ENCODE data around the gene JAML. TPM values are rescaled to one million over a fixed set of nuclear protein-coding genes. Genes with fewer than 3 reads are reported as not detected.

The JAML gene
- total RNA-seq, 1 experiment from 2014 or later = not detected

DNA sequence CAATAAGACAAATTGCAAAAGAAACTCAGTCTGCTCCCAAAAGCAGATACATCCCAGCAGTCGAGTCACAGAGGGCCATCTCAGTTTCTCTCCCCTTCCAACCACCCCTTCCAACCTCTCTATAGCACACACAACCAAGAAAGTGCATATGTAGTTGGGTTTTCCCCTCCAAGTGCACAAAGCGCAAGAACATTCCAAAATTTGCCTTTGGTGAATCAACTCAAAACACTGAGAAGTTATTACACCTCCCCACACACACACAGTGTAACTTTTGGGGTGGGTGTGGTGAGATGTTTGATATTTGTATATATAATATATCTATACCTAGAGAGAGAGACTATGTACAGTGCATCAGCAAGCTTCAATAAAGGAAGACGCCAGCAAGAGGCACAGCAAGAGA, 62.0 kb downstream of the JAML start:
- TF ChIP-seq, protein P1, sequence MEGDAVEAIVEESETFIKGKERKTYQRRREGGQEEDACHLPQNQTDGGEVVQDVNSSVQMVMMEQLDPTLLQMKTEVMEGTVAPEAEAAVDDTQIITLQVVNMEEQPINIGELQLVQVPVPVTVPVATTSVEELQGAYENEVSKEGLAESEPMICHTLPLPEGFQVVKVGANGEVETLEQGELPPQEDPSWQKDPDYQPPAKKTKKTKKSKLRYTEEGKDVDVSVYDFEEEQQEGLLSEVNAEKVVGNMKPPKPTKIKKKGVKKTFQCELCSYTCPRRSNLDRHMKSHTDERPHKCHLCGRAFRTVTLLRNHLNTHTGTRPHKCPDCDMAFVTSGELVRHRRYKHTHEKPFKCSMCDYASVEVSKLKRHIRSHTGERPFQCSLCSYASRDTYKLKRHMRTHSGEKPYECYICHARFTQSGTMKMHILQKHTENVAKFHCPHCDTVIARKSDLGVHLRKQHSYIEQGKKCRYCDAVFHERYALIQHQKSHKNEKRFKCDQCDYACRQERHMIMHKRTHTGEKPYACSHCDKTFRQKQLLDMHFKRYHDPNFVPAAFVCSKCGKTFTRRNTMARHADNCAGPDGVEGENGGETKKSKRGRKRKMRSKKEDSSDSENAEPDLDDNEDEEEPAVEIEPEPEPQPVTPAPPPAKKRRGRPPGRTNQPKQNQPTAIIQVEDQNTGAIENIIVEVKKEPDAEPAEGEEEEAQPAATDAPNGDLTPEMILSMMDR (IDR thresholded peaks at IDR 0.05; ENCODE audit: unreplicated experiment) = no peak
- CTCF ChIA-PET = interaction anchor here (1.2 to 1.8 kb wide), 2 partner anchors 9 to 49 kb away, joined by 3 to 4 read pairs; no protein-coding TSS in a partner anchor

DNA sequence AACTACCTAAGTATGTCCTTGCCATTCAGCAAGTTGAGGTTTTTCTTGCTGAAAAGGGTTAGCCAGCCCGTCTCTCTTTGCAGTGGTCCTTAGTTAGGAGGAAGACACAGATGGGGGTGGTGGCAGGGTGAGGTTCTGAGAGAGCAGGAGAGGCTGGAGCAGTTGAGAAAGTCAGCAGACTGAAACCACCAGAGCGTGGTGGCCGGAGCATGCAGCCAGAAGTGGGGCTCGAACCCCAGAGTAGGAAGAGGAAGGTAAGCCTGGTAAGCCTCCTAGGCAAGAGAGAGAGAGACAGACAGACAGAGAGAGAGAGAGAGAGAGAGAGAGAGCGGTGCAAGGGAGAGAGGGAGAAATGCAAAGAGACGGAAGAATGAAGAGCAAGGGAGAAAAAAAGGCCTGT, 63.0 kb downstream of the JAML start:
- H3K27me3 Mint-ChIP-seq (ENCODE audit: insufficient read depth, unreplicated experiment) = peaks cover 42% of the 10 kb centered on the region
- no peaks in the 10 kb centered on the region for H3K36me3 Mint-ChIP-seq (ENCODE audit: insufficient read depth, unreplicated experiment)
- H3K4me3 Mint-ChIP-seq (ENCODE audit: unreplicated experiment) = no peak overlapping the region
- ChIA-PET CTCF (interaction anchor here (0.6 to 1.8 kb wide), 3 partner anchors 10 to 854 kb away, joined by 3 to 4 read pairs (median 4); no protein-coding TSS in a partner anchor), POLR2A (no interaction called here)
- no peaks in the 10 kb centered on the region for H3K9me3 Mint-ChIP-seq (ENCODE audit: unreplicated experiment)
- TF ChIP-seq, protein P1 (IDR thresholded peaks at IDR 0.05; ENCODE audit: unreplicated experiment) = no peak
- intact Hi-C loops (cut with micrococcal nuclease) = no loop called here
- BruUV-seq (replicated peaks) = no TSS peak
- peaks cover 5% of the 10 kb centered on the region for H3K4me1 Mint-ChIP-seq (ENCODE audit: insufficient read depth, unreplicated experiment)
- no peak for DNase-seq (ENCODE audit: unreplicated experiment)
- no peak overlapping the region for H3K27ac Mint-ChIP-seq (ENCODE audit: low read depth, unreplicated experiment)

More for the DNA sequence above, 62.0 kb downstream of the JAML start:
- intact Hi-C loops (cut with micrococcal nuclease) = no loop called here
- H3K4me3 Mint-ChIP-seq (ENCODE audit: unreplicated experiment) = no peak overlapping the region
- POLR2A ChIA-PET = no interaction called here
- no peaks in the 10 kb centered on the region for H3K9me3 Mint-ChIP-seq (ENCODE audit: unreplicated experiment)
- H3K4me1 Mint-ChIP-seq (ENCODE audit: insufficient read depth, unreplicated experiment) = no peaks in the 10 kb centered on the region
- DNase-seq (ENCODE audit: unreplicated experiment) = no peak
- H3K27ac Mint-ChIP-seq (ENCODE audit: low read depth, unreplicated experiment) = no peak overlapping the region
- H3K36me3 Mint-ChIP-seq (ENCODE audit: insufficient read depth, unreplicated experiment) = no peaks in the 10 kb centered on the region
- peaks cover 32% of the 10 kb centered on the region for H3K27me3 Mint-ChIP-seq (ENCODE audit: insufficient read depth, unreplicated experiment)
- BruUV-seq (replicated peaks) = no TSS peak

DNA sequence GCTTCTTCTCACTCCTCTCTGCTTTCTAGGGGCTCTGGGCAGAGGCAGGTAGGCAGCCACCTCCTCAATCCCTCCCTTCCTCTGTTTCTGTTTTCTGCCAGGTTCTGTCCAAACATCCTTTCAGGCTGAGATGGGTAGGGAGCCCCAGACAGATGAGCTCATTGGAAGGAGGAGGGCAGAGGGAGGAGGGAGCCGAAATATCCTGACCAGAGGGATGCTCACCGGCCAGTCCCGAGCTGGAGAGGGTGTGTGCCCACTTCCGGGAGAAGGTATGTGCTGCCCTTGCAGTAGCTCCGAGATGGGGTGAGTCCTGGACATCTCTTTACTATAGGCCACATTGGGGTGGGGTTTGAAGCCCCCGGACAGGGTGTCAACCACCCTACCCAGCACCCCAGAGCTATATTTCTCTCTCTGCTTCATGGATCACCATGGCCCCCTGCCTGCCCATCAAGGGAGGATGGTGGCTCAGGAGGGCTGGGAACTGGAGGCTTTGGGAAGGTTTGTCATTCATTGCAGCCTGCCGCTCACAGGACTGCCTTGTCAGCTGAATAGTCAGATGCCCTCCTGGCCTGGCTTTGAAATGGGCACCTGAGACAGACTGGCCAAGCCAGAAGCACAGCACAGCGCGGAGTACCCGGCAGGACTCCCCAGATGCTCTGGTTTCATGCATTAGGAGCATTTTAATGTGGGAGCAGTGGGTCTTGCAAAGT, 67.5 kb downstream of the JAML start:
- H3K9me3 Mint-ChIP-seq (ENCODE audit: unreplicated experiment) = no peaks in the 10 kb centered on the region
- H3K4me1 Mint-ChIP-seq (ENCODE audit: insufficient read depth, unreplicated experiment) = peaks cover 8% of the 10 kb centered on the region
- no peak overlapping the region for H3K27ac Mint-ChIP-seq (ENCODE audit: low read depth, unreplicated experiment)
- CTCF ChIA-PET = interaction anchor here (0.6 to 7.0 kb wide), 7 partner anchors 8 to 731 kb away, joined by 3 to 89 read pairs (median 3); no protein-coding TSS in a partner anchor
- no TSS peak for BruUV-seq (replicated peaks)
- no peaks in the 10 kb centered on the region for H3K36me3 Mint-ChIP-seq (ENCODE audit: insufficient read depth, unreplicated experiment)
- intact Hi-C loops (cut with micrococcal nuclease) = no loop called here
- TF ChIP-seq, protein P1 (IDR thresholded peaks at IDR 0.05; ENCODE audit: unreplicated experiment) = no peak
- DNase-seq (ENCODE audit: unreplicated experiment) = no peak
- POLR2A ChIA-PET = interaction anchor here (0.8 to 1.3 kb wide), 2 partner anchors 12 to 18 kb away, joined by 3 to 4 read pairs; no protein-coding TSS in a partner anchor
- H3K4me3 Mint-ChIP-seq (ENCODE audit: unreplicated experiment) = no peak overlapping the region
- H3K27me3 Mint-ChIP-seq (ENCODE audit: insufficient read depth, unreplicated experiment) = peaks cover 58% of the 10 kb centered on the region

DNA sequence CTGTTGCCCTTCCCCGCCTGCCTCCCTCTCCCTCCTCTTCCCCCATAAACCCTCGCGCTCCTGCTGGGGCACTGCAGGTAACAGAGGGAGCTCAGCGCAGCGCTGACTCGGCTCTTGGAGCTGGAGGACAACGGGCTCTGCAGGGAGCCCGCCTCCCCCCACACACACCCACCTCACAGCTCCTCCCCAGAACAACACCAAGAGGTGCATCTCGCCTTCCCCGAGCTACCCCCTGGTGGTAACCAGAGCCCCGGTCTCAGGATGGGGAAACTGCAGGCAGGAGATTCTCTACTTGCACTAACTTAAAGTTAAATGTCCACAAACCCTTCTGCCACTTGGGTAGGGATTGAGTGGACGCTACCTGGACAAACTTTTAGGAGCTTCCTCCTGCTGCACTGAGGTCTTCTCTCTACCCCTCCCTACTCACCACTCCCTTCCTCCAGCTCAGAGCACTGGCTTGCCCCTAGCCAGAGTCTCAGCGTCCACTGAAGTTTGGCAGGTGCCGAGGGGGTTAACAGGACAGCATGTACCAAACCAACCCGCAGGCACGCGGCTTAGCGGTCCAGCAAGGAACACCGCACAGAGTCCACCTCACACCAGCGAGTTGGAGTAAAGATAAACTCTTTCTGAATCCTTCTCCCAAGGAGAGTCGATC, 68.2 kb downstream of the JAML start:
- TF ChIP-seq, protein P1 (IDR thresholded peaks at IDR 0.05; ENCODE audit: unreplicated experiment) = no peak
- no peak overlapping the region for H3K27ac Mint-ChIP-seq (ENCODE audit: low read depth, unreplicated experiment)
- H3K9me3 Mint-ChIP-seq (ENCODE audit: unreplicated experiment) = no peaks in the 10 kb centered on the region
- DNase-seq (ENCODE audit: unreplicated experiment) = no peak
- no peaks in the 10 kb centered on the region for H3K36me3 Mint-ChIP-seq (ENCODE audit: insufficient read depth, unreplicated experiment)
- no peak overlapping the region for H3K4me3 Mint-ChIP-seq (ENCODE audit: unreplicated experiment)
- H3K27me3 Mint-ChIP-seq (ENCODE audit: insufficient read depth, unreplicated experiment) = peaks cover 51% of the 10 kb centered on the region
- intact Hi-C loops (cut with micrococcal nuclease) = no loop called here
- CTCF ChIA-PET = interaction anchor here (0.5 to 7.0 kb wide), 7 partner anchors 9 to 314 kb away, joined by 3 to 89 read pairs (median 3); no protein-coding TSS in a partner anchor
- POLR2A ChIA-PET = interaction anchor here (0.6 to 1.3 kb wide), 4 partner anchors 9 to 80 kb away, joined by 3 to 4 read pairs (median 3); partner anchors contain the start of gene TMPRSS4
- BruUV-seq (replicated peaks) = no TSS peak
- peaks cover 8% of the 10 kb centered on the region for H3K4me1 Mint-ChIP-seq (ENCODE audit: insufficient read depth, unreplicated experiment)
